Ovary (tissue), 3 donors: Measurements from ENCODE around the gene PEX11A.
"Not testable (repeated sequence)": the region's sequence is repeated elsewhere in the genome, so short reads cannot be mapped to it uniquely, and the experiment has no call there.

Experiments
- CTCF ChIP-seq, 3 donors: fragments of 450-650 bp in 2 of 3; fragments of 200-600 bp in 1 of 3; IDR thresholded peaks; one replicate each; pipeline versions ENCODE4 v1.5.1 to v1.8.0; 2016 to 2022; ENCODE audit warnings: antibody characterized with exemption in 3 of 3, mild to moderate bottlenecking in 1 of 3
- EP300 ChIP-seq: sonication (generic); formaldehyde crosslinking; IDR thresholded peaks from one replicate; pipeline ENCODE4 v1.6.1; 2017; ENCODE audit warnings: antibody characterized with exemption
- POLR2A ChIP-seq: fragments of 450-650 bp; IDR thresholded peaks from one replicate; pipeline ENCODE4 v1.6.1; 2017; ENCODE audit warnings: antibody characterized with exemption, mild to moderate bottlenecking, moderate library complexity
- donor health status: DM: no; HTN: no; CAD: no.

GRCh38 chr15:89689930-89690275, 651 bp downstream of the PEX11A start:
- TF ChIP-seq EP300; CTCF (IDR thresholded peaks at IDR 0.05); POLR2A: not testable (repeated sequence)
